HepG2 (cell line): ENCODE results near the gene FAM83C. TPM values are rescaled to one million over a fixed set of nuclear protein-coding genes. Genes with fewer than 3 reads are reported as not detected.
A peak's percentile ranks its signal among the peaks of the same experiment; 100 is the strongest.

Experiments used
- CC2D1A ChIP-seq: sonication (generic); formaldehyde crosslinking; IDR thresholded peaks from 2 replicates; pipeline ENCODE4 v1.8.1; 2023; ENCODE audit warnings: mild to moderate bottlenecking, missing genetic modification reagents
- CHD4 ChIP-seq: fragments of 200-600 bp; sonication (generic); IDR thresholded peaks from 2 replicates; pipeline ENCODE4 v1.7.0; 2017; ENCODE audit warnings: mild to moderate bottlenecking, low read length, borderline replicate concordance
- CREM ChIP-seq, 2 experiments: sonication (generic) in 1 of 2; formaldehyde crosslinking in 1 of 2; IDR thresholded peaks; 2 replicates each; pipeline versions ENCODE4 v1.4.0 to v1.6.1; 2016 to 2020; ENCODE audit warnings: antibody characterized with exemption in 1 of 2, mild to moderate bottlenecking in 1 of 2, missing genetic modification reagents in 1 of 2
- DNMT1 ChIP-seq: sonication (generic); formaldehyde crosslinking; IDR thresholded peaks from 2 replicates; pipeline ENCODE4 v1.5.1; 2020; ENCODE audit warnings: mild to moderate bottlenecking, missing genetic modification reagents
- EHMT2 ChIP-seq: fragments of 200-600 bp; sonication (generic); IDR thresholded peaks from 2 replicates; pipeline ENCODE4 v1.7.0; 2017; ENCODE audit warnings: antibody characterized with exemption, low read depth, low read length, borderline replicate concordance
- IKZF1 ChIP-seq: fragments of 450-650 bp; IDR thresholded peaks from 2 replicates; pipeline ENCODE4 v1.7.1; 2016
- MATR3 ChIP-seq: sonication (generic); formaldehyde crosslinking; IDR thresholded peaks from 2 replicates; pipeline ENCODE4 v1.4.0; 2020; ENCODE audit warnings: missing genetic modification reagents
- MXI1 ChIP-seq: IDR thresholded peaks from 3 replicates; pipeline ENCODE4 v1.6.1; 2012; ENCODE audit warnings: low read depth, low read length, inconsistent platforms, borderline replicate concordance
- MYNN ChIP-seq: sonication (generic); formaldehyde crosslinking; IDR thresholded peaks from 2 replicates; pipeline ENCODE4 v1.4.0; 2020; ENCODE audit warnings: mild to moderate bottlenecking, low read depth, missing genetic modification reagents
- NAIF1 ChIP-seq: sonication (generic); formaldehyde crosslinking; IDR thresholded peaks from 2 replicates; pipeline ENCODE4 v1.5.0; 2020; ENCODE audit warnings: mild to moderate bottlenecking, missing genetic modification reagents, borderline replicate concordance
- NFIC ChIP-seq: IDR thresholded peaks from 2 replicates; pipeline ENCODE4 v1.6.1; 2012; ENCODE audit warnings: mild to moderate bottlenecking, low read length, inconsistent platforms
- PHF5A ChIP-seq: IDR thresholded peaks from one replicate; pipeline ENCODE4 v1.6.1; 2018; ENCODE audit warnings: low read depth, missing genetic modification reagents; ENCODE audit not compliant: unreplicated experiment
- PLRG1 ChIP-seq: fragments of 450-650 bp; conservative IDR thresholded peaks from 2 replicates; pipeline ENCODE4 v1.6.1; 2016
- RBFOX2 ChIP-seq: fragments of 200-400 bp; formaldehyde crosslinking; IDR thresholded peaks from 2 replicates; pipeline ENCODE4 v1.6.1; 2017; ENCODE audit warnings: low read depth, mild to moderate bottlenecking, low read length
- RCOR2 ChIP-seq: IDR thresholded peaks from 2 replicates; pipeline ENCODE4 v1.6.1; 2016; ENCODE audit warnings: missing biosample characterization, missing genetic modification reagents
- SIN3B ChIP-seq: fragments of 150-350 bp; IDR thresholded peaks from 2 replicates; pipeline ENCODE4 v1.6.1; 2014; ENCODE audit warnings: low read length
- SMARCC2 ChIP-seq: fragments of 450-650 bp; IDR thresholded peaks from 2 replicates; pipeline ENCODE4 v1.6.1; 2017; ENCODE audit warnings: antibody characterized with exemption, mild to moderate bottlenecking
- SUZ12 ChIP-seq: fragments of 150-350 bp; IDR thresholded peaks from 2 replicates; pipeline ENCODE4 v1.6.1; 2014; ENCODE audit warnings: low read depth, low read length
- ZBTB38 ChIP-seq: sonication (generic); formaldehyde crosslinking; IDR thresholded peaks from 2 replicates; pipeline ENCODE4 v1.5.1; 2020; ENCODE audit warnings: mild to moderate bottlenecking, missing genetic modification reagents
- ZBTB8A ChIP-seq: sonication (generic); formaldehyde crosslinking; IDR thresholded peaks from 2 replicates; pipeline ENCODE4 v1.4.0; 2020; ENCODE audit warnings: mild to moderate bottlenecking, low read depth, missing genetic modification reagents, borderline replicate concordance
- ZFAT ChIP-seq: sonication (generic); formaldehyde crosslinking; conservative IDR thresholded peaks from 2 replicates; pipeline ENCODE4 v1.8.1; 2023; ENCODE audit warnings: missing genetic modification reagents, inconsistent platforms
- ZNF296 ChIP-seq: sonication (generic); formaldehyde crosslinking; conservative IDR thresholded peaks from 2 replicates; pipeline ENCODE4 v1.5.0; 2020; ENCODE audit warnings: mild to moderate bottlenecking, missing genetic modification reagents
- ZNF430 ChIP-seq: sonication (generic); formaldehyde crosslinking; IDR thresholded peaks from 2 replicates; pipeline ENCODE4 v1.9.0; 2021; ENCODE audit warnings: mild to moderate bottlenecking, missing genetic modification reagents
- ZNF614 ChIP-seq: IDR thresholded peaks from 2 replicates; pipeline ENCODE4 v1.6.1; 2018; ENCODE audit warnings: missing biosample characterization, missing genetic modification reagents, inconsistent platforms, borderline replicate concordance
- polyA plus RNA-seq, 8 experiments: library from polyadenylated mRNA; depleted of rRNA in 3 of 8; stranded (reverse) in 7 of 8; unstranded in 1 of 8; fragments of >200 nt; fragmentation: Illumina TruSeq in 4 of 8; extraction: Trizol in 4 of 8; gene quantifications; 2 replicates each; pipeline versions ENCODE4 v1.2.1 to v1.2.3, GENCODE V29; 2011 to 2016; ENCODE audit warnings: low read depth in 4 of 8, missing spikeins in 1 of 8, mixed read lengths in 1 of 8; ENCODE audit not compliant: insufficient read depth in 1 of 8
- total RNA-seq, 5 experiments: library from RNA; depleted of rRNA; stranded (reverse); fragments of >200 nt; fragmentation: Illumina TruSeq; extraction: Trizol; gene quantifications; 2 replicates each; pipeline ENCODE4 v1.2.3, GENCODE V29; 2016; ENCODE audit warnings: low read depth in 1 of 5
- TF ChIP-seq, protein P1 (sequence below): sonication (generic); formaldehyde crosslinking; IDR thresholded peaks from 2 replicates; pipeline ENCODE4 v1.5.0; 2020; ENCODE audit warnings: missing genetic modification reagents, mild to moderate bottlenecking, borderline replicate concordance
- TF ChIP-seq, protein P2 (sequence below): sonication (generic); formaldehyde crosslinking; IDR thresholded peaks from 2 replicates; pipeline ENCODE4 v1.4.0; 2020; ENCODE audit warnings: mild to moderate bottlenecking, missing genetic modification reagents
- TF ChIP-seq, protein P3 (sequence below): sonication (generic); formaldehyde crosslinking; IDR thresholded peaks from 2 replicates; pipeline ENCODE4 v1.4.0; 2020; ENCODE audit warnings: mild to moderate bottlenecking, missing genetic modification reagents
- TF ChIP-seq, protein P4 (sequence below): sonication (generic); formaldehyde crosslinking; IDR thresholded peaks from 2 replicates; pipeline ENCODE4 v1.5.1; 2020; ENCODE audit warnings: missing genetic modification reagents, mild to moderate bottlenecking, borderline replicate concordance

FAM83C gene
- total and polyA plus RNA-seq, 2 of the 13 experiments (the other 11 are each of a cell fraction or from before 2014, with no cell fraction given): 0.04 TPM; not detected in 1

DNA sequence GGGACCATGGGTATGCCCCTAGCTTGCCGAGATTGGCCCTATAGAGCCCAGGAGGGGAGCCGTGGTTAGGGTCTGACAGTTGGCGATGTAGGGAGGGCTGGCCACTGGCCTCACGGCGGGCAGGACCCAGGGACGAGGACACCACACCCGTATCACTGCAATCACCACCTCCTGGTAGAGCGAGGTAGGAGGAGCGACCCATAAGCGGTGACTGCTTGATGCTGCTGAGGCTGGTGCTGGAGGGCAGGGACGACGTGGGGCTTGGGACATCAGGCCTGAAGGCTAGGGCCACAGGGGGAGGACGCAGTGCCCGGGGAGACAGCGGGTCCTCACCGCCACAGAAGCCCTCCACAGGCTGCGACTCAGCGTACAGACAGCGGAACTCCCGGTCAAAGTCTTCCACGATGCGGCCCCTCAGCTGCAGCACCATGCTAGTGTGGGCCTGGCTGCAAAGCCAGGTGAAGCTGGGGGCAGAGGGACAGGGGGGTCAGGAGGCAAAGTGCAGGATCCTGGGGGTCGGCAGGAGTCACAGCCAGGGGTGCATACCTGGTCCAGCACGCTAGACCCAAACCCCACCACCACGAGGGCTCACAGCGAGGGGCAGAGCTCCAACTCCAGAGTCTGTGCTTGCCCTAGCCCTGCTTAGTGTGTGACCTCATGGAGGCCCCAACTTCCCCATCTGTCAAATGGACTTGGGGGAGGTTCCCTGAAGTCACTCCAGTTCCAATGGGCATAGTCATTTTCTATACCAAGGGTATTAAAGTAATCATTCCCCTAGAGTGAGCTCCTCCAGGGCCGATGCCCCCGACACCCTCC is 4.5 kb downstream of the FAM83C start (continued):
- TF ChIP-seq CHD4: no peak
- TF ChIP-seq SUZ12: no peak
- TF ChIP-seq EHMT2: no peak
- no peak for TF ChIP-seq MYNN
- TF ChIP-seq IKZF1: no peak
- TF ChIP-seq PHF5A (CRISPR knock-in tag): no peak
- no peak for TF ChIP-seq MXI1
- TF ChIP-seq, protein P1, sequence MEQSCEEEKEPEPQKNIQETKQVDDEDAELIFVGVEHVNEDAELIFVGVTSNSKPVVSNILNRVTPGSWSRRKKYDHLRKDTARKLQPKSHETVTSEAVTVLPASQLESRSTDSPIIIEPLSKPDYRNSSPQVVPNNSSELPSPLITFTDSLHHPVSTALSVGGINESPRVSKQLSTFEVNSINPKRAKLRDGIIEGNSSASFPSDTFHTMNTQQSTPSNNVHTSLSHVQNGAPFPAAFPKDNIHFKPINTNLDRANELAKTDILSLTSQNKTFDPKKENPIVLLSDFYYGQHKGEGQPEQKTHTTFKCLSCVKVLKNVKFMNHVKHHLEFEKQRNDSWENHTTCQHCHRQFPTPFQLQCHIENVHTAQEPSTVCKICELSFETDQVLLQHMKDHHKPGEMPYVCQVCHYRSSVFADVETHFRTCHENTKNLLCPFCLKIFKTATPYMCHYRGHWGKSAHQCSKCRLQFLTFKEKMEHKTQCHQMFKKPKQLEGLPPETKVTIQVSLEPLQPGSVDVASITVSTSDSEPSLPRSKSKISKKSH: no peak
- TF ChIP-seq DNMT1 (CRISPR knock-in tag): 0 out of 2 replicates have a peak, but pooled peaks have one; percentile 31
- TF ChIP-seq, protein P2, sequence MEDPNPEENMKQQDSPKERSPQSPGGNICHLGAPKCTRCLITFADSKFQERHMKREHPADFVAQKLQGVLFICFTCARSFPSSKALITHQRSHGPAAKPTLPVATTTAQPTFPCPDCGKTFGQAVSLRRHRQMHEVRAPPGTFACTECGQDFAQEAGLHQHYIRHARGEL (CRISPR knock-in tag): 0 out of 2 replicates have a peak, but pooled peaks have one; percentile 54
- TF ChIP-seq NAIF1 (CRISPR knock-in tag): no peak
- TF ChIP-seq RBFOX2: no peak
- TF ChIP-seq NFIC: no peak
- no peak for TF ChIP-seq CC2D1A (CRISPR knock-in tag)
- TF ChIP-seq ZNF430 (CRISPR knock-in tag): no peak
- TF ChIP-seq ZBTB8A: no peak
- 0 out of 2 replicates have a peak, but pooled peaks have one; percentile 53 for TF ChIP-seq ZNF614 (CRISPR knock-in tag)
- TF ChIP-seq SIN3B: no peak
- no peak for TF ChIP-seq CREM (IDR thresholded peaks at IDR 0.05)
- TF ChIP-seq CREM (CRISPR knock-in tag; IDR thresholded peaks at IDR 0.05): no peak
- 0 out of 2 replicates have a peak, but pooled peaks have one; percentile 38 for TF ChIP-seq ZNF296
- TF ChIP-seq MATR3 (CRISPR knock-in tag): no peak
- no peak for TF ChIP-seq SMARCC2
- no peak for TF ChIP-seq RCOR2 (CRISPR knock-in tag)
- TF ChIP-seq PLRG1: no peak
- peak; percentile 84 for TF ChIP-seq ZBTB38
- TF ChIP-seq ZFAT (CRISPR knock-in tag): no peak
- TF ChIP-seq, protein P3, sequence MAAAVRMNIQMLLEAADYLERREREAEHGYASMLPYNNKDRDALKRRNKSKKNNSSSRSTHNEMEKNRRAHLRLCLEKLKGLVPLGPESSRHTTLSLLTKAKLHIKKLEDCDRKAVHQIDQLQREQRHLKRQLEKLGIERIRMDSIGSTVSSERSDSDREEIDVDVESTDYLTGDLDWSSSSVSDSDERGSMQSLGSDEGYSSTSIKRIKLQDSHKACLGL (CRISPR knock-in tag): no peak; the same call in 1 of the 2 replicates
- TF ChIP-seq, protein P4, sequence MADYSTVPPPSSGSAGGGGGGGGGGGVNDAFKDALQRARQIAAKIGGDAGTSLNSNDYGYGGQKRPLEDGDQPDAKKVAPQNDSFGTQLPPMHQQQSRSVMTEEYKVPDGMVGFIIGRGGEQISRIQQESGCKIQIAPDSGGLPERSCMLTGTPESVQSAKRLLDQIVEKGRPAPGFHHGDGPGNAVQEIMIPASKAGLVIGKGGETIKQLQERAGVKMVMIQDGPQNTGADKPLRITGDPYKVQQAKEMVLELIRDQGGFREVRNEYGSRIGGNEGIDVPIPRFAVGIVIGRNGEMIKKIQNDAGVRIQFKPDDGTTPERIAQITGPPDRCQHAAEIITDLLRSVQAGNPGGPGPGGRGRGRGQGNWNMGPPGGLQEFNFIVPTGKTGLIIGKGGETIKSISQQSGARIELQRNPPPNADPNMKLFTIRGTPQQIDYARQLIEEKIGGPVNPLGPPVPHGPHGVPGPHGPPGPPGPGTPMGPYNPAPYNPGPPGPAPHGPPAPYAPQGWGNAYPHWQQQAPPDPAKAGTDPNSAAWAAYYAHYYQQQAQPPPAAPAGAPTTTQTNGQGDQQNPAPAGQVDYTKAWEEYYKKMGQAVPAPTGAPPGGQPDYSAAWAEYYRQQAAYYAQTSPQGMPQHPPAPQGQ (CRISPR knock-in tag): no peak
